ENCODE data around the gene CDK5RAP2.
"Not testable (repeated sequence)": the region's sequence is repeated elsewhere in the genome, so short reads cannot be mapped to it uniquely, and the experiment has no call there.

The CDK5RAP2 gene

DNA sequence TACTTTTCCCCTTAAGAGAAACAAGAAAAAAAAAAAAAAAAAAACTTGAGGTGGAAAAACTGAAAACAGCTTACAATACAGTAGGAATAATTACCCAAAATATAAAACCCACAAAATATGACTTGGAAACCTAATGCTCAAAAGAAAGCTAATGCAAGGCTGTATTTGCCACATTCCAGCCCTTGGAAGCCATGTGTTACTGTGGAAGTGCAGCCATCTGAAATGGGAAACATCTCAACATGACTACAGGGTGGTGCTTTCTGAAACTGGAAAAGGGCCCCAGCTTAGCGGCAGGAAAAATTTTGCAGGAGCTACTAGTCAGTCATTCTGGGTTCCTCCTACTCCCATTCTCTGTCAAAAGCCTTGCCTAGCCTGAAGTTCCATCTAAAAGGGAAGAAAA, 20.4 kb downstream of the CDK5RAP2 start:
- no peak for TF ChIP-seq CTCF (conservative IDR thresholded peaks at IDR 0.05)

DNA sequence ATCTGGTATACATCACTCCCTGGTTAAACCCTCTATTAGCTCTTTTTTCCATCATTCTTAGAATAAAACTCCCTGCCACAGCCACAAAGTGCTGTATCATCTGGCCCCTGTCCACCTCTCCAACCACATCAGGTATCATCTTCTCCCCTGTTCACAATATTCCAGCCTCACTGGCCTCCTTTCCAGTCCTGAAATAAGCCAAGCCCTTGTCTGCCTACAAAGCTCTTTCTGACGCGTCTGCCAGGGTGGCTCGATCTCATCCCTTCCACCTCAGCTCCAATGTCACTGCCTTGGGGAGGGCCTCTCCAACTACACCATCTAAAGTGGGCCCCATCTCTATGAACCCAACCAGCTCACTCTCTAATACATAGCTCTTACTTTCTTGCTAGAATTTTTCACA, 21.5 kb downstream of the CDK5RAP2 start:
- TF ChIP-seq CTCF (conservative IDR thresholded peaks at IDR 0.05): no peak
- H3K27ac ChIP-seq: no peak overlapping the region

More for the DNA sequence above, 20.4 kb downstream of the CDK5RAP2 start:
- H3K27ac ChIP-seq: no peak overlapping the region

DNA sequence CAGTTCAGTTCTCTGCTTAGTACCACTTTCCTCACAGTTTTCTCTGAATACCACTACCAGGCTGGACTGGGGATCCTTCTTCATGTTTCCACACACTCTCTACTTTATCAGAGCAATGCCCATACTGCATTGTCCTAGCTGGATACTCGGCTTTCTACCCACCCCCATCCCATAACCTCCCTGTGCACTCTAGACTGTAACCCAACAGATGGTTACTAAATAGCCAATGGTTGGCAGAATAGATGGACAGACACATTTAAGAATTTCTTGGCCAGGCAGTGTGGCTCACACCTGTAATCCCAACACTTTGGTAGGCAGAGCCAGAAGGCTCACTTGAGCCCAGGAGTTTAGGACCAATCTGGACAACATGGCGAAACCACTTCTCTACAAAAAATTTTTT, 22.8 kb downstream of the CDK5RAP2 start:
- no peak for TF ChIP-seq CTCF (conservative IDR thresholded peaks at IDR 0.05)

DNA sequence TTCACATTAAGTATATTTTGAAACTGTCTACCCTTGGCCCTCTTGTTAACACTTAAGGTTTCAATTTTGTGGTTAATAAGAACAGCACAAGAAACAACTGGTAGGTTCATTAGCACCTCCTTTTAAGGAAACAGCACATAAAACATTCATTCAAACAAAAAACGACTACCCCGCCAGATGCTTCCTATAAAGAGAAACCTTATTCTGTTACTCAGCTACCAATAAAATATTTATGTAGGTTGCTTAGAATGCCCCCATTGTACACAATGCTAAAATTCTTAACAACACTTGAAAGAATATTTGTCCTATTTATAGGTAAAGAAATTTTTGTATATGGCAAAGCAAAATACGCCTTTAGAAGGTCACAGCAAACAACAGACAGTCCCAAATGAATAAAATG, 23.2 kb downstream of the CDK5RAP2 start:
- H3K27ac ChIP-seq: no peak overlapping the region
- no peak for TF ChIP-seq CTCF (conservative IDR thresholded peaks at IDR 0.05)

More for the DNA sequence above, 22.8 kb downstream of the CDK5RAP2 start:
- no peak overlapping the region for H3K27ac ChIP-seq

DNA sequence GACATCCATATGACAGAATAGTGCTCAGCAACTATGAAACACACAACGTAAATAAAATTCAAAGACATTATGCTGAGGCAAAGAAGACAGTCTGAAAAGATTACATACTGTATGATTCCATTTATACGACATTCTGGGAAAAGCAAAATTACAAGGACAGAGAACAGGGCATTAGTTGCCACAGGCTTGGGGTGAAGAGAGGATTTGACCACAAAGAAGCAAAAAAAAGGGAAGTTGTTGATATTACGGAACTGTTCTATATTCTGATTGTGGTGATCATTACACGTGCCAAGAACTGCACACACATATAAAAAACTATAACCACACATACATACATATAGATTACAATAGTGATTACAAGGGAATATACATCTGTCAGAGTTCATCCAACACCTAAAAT, 24.1 kb downstream of the CDK5RAP2 start:
- no peak overlapping the region for H3K27ac ChIP-seq
- TF ChIP-seq CTCF (conservative IDR thresholded peaks at IDR 0.05): no peak

DNA sequence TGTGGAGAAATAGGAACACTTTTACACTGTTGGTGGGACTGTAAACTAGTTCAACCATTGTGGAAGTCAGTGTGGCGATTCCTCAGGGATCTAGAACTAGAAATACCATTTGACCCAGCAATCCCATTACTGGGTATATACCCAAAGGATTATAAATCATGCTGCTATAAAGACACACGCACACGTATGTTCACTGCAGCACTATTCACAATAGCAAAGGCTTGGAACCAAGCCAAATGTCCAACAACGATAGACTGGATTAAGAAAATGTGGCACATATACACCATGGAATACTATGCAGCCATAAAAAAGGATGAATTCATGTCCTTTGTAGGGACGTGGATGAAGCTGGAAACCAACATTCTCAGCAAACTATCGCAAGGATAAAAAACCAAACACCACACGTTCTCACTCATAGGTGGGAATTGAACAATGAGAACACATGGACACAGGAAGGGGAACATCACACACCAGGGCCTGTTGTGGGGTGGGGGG, 27.7 kb downstream of the CDK5RAP2 start:
- H3K27ac ChIP-seq: not testable (repeated sequence)

- no peak for TF ChIP-seq CTCF (conservative IDR thresholded peaks at IDR 0.05)
- no peak overlapping the region for H3K27ac ChIP-seq
Measured at GRCh38 chr9:120545701-120546550, 34.0 kb downstream of the CDK5RAP2 start.

DNA sequence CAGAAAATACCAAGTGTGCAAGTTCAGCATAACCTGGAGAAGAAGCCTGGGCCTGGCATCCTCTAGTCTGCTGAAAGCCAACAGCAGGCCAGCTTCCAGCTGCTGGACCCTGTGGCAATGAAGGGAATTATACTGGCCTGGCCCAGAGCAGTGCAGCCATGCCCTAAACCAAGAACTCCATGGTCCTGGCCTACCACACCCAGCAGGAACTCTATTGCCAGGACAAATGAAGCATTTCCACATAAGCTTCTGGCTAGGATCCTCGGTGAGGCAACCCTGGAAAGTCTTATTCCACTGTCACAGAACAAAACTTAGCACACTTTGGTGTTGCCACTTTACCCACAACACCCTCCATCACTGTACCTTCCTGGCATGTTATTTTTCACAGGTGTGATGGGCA, 35.5 kb downstream of the CDK5RAP2 start:
- no peak overlapping the region for H3K27ac ChIP-seq
- no peak for TF ChIP-seq CTCF (conservative IDR thresholded peaks at IDR 0.05)
